Activated T-helper 2 cell treated with anti-CD3 and anti-CD28 coated beads, Interferon-gamma antibody, Interleukin-2, Interleukin-4, amounts not matched to agents 10 μg/mL and 5 μg/mL and 100 μg/mL, durations not matched to agents 14 hours and 24 hours and 36 hours (primary cell): ENCODE results near the gene TNFSF8. TPM values are rescaled to one million over a fixed set of nuclear protein-coding genes. Genes with fewer than 3 reads are reported as not detected.

Source experiments
- DNase-seq: peaks from one replicate; pipeline ENCODE4 v3.0.0; 2021; ENCODE audit warnings: low spot score
- H3K27ac Mint-ChIP-seq: one replicate; pipeline ENCODE4 v1.8.0; 2021; ENCODE audit warnings: mixed read lengths
- H3K27me3 Mint-ChIP-seq: one replicate; pipeline ENCODE4 v1.8.0; 2021; ENCODE audit warnings: low read depth, mixed read lengths
- H3K36me3 Mint-ChIP-seq: one replicate; pipeline ENCODE4 v1.8.0; 2021; ENCODE audit warnings: low read depth, mixed read lengths
- H3K4me1 Mint-ChIP-seq: one replicate; pipeline ENCODE4 v1.8.0; 2021; ENCODE audit warnings: low read depth, mixed read lengths
- H3K4me3 Mint-ChIP-seq: one replicate; pipeline ENCODE4 v1.8.0; 2021; ENCODE audit warnings: low read depth, mild to moderate bottlenecking, moderate library complexity, mixed read lengths
- H3K9me3 Mint-ChIP-seq: one replicate; pipeline ENCODE4 v1.8.0; 2021; ENCODE audit warnings: mixed read lengths
- intact Hi-C: fragments of 100-400 bp; cut with micrococcal nuclease; formaldehyde crosslinking; loops from one replicate; pipeline ENCODE4 v1.15.1; 2023
- total RNA-seq: library from RNA; stranded (reverse); gene quantifications from 2 replicates; pipeline ENCODE4 v1.2.3, GENCODE V29; 2022

The TNFSF8 gene
- total RNA-seq, 1 donor from 2014 or later, result 73.6 TPM

GRCh38 chr9:114878879-114879564 is 51.4 kb downstream of the TNFSF8 start:
- no peaks in the 10 kb centered on the region for H3K27me3 Mint-ChIP-seq
- H3K4me3 Mint-ChIP-seq, result no peak overlapping the region
- intact Hi-C loops, result no loop called here

GRCh38 chr9:114869845-114870244 is 60.5 kb downstream of the TNFSF8 start:
- Mint-ChIP-seq H3K27ac (no peak overlapping the region), H3K9me3 (peaks cover 36% of the 10 kb centered on the region), H3K4me1 (peaks cover 12% of the 10 kb centered on the region), H3K36me3 (peaks cover 27% of the 10 kb centered on the region), H3K27me3 (peaks cover 7% of the 10 kb centered on the region), H3K4me3 (no peak overlapping the region)
- no peak for DNase-seq
- intact Hi-C loops, result no loop called here

More at GRCh38 chr9:114878879-114879564, 51.4 kb downstream of the TNFSF8 start:
- Mint-ChIP-seq H3K9me3 (peaks cover 43% of the 10 kb centered on the region), H3K27ac (no peak overlapping the region), H3K36me3 (peaks cover 12% of the 10 kb centered on the region), H3K4me1 (no peaks in the 10 kb centered on the region)
- no peak for DNase-seq

GRCh38 chr9:114869378-114869777 is 61.0 kb downstream of the TNFSF8 start:
- Mint-ChIP-seq H3K4me3 (no peak overlapping the region), H3K27me3 (peaks cover 7% of the 10 kb centered on the region), H3K36me3 (peaks cover 26% of the 10 kb centered on the region), H3K27ac (no peak overlapping the region), H3K4me1 (peaks cover 12% of the 10 kb centered on the region), H3K9me3 (peaks cover 32% of the 10 kb centered on the region)
- no peak for DNase-seq
- intact Hi-C loops, result no loop called here

DNA sequence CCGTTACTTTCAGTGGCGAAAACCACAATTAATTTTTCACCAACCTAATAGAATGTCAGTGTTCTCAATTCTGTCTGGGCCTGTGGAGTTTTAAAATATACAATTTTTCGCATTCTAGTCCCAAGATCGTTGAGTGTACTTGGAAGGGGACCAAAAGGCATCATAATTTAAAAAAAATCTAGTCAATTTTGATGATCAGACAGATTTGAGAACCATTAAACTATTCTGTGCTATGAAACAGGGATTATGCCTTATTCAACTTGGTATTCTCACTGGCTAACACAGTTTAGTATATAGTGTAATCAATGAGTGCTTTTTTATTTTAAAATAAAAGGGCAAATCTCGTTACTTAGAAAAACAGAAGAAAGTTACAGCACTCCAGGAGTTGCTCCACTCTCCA is 63.1 kb downstream of the TNFSF8 start:
- Mint-ChIP-seq H3K9me3 (peaks cover 12% of the 10 kb centered on the region), H3K27ac (no peak overlapping the region), H3K36me3 (peaks cover 18% of the 10 kb centered on the region), H3K4me1 (peaks cover 10% of the 10 kb centered on the region), H3K4me3 (no peak overlapping the region), H3K27me3 (peaks cover 7% of the 10 kb centered on the region)
- DNase-seq, result no peak
- intact Hi-C loops, result no loop called here

DNA sequence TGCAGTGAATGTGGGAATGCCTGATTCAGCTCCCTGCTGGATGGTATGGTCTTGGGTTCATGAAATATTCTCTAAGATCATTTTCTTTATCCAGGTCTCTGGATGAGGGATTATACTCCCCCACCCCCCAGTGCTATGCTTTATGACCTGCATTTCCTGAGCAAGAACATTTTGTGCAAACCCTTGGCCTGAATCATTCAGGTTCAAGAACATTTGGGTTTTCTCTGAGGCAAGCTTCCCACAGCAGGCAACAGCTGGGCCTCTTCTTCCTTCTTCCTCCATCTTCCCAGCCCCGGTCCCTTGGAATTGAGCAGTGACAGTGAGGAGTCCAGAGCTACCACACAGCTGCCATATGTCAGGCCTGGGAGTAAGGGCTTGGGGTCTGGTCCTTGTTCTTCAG is 65.9 kb downstream of the TNFSF8 start:
- peaks cover 15% of the 10 kb centered on the region for H3K27me3 Mint-ChIP-seq
- H3K4me3 Mint-ChIP-seq, result no peak overlapping the region
- H3K4me1 Mint-ChIP-seq, result peaks cover 16% of the 10 kb centered on the region
- no peak overlapping the region for H3K27ac Mint-ChIP-seq
- no peak for DNase-seq
- H3K9me3 Mint-ChIP-seq, result no peaks in the 10 kb centered on the region
- intact Hi-C loops, result no loop called here
- H3K36me3 Mint-ChIP-seq, result peaks cover 7% of the 10 kb centered on the region

DNA sequence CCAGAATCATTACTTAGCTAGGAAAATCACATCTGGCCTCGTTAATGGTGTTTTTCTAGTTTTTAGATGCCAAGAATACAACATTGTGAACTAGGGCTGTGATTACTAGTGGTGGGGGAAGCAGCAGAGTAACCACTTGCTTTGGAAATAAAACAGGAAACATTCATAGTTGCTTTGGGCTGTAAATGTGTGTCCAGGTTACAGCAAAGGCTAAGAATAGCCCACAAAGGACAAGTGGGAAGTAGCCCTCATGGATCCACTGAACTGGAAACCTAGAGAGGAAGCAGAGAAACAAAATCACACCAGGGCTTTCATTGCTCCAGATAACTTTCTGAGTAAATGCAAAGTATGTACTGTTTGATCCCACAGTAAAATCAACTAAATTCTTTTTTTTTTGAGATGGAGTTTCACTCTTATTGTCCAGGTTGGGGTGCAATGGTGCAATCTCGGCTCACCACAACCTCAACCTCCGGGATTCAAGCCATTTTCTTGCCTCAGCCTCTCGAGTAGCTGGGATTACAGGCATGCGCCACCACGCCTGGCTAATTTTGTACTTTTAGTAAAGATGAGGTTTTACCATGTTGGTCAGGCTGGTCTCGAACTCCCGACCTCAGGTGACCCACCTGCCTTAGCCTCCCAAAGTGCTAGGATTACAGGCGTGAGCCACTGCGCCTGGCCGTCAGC is 68.3 kb downstream of the TNFSF8 start:
- H3K9me3 Mint-ChIP-seq, result no peaks in the 10 kb centered on the region
- no peak overlapping the region for H3K4me3 Mint-ChIP-seq
- peaks cover 27% of the 10 kb centered on the region for H3K27me3 Mint-ChIP-seq
- H3K27ac Mint-ChIP-seq, result no peak overlapping the region
- no peaks in the 10 kb centered on the region for H3K36me3 Mint-ChIP-seq
- peaks cover 16% of the 10 kb centered on the region for H3K4me1 Mint-ChIP-seq
- DNase-seq, result no peak
- intact Hi-C loops, result loop anchor here (2.0 kb wide), 2 partner anchors 33 kb away; no protein-coding TSS in a partner anchor

DNA sequence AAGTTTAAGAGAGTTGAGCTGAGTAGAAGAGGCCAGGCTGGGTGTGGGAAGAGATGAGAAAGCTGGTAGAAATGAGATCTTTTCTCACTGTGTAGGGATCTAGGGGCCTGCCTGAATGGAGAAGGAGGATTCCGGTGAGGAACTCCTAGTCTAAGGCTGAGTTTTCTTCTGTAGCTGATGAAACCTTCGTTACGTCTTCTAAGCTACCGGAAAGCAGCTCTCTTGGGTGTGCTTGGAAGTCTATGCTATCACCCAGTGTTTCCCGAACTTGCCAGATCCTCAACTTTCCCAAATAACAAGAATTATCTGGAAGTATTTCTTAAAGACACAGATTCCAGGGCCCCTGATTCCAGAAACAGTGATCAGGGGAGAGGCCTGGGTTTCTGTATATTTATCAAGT is 69.1 kb downstream of the TNFSF8 start:
- Mint-ChIP-seq H3K9me3 (no peaks in the 10 kb centered on the region), H3K27ac (no peak overlapping the region), H3K4me3 (no peak overlapping the region), H3K27me3 (peaks cover 31% of the 10 kb centered on the region), H3K36me3 (no peaks in the 10 kb centered on the region), H3K4me1 (peaks cover 16% of the 10 kb centered on the region)
- intact Hi-C loops, result loop anchor here (2.0 kb wide), 2 partner anchors 32 to 34 kb away; no protein-coding TSS in a partner anchor
- DNase-seq, result no peak

DNA sequence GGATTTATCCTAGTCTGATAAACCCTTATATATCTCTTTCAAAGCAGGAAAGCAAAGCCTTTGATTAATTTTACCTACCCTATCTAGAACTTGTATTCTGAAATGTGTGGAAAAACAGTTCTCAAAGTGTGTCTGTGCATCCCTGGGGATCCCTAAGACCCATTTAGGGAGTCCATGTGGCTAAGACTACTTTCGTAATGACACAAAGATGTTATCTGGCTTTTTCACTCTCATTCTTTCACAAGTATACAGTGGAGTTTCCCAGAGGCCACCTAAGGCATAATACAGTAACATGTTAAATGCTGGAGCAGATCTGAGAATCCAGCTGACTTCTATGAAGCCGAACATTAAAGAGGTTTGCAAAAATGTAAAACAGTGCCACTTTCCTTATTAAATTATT is 70.2 kb downstream of the TNFSF8 start:
- H3K27me3 Mint-ChIP-seq, result peaks cover 35% of the 10 kb centered on the region
- no peak overlapping the region for H3K4me3 Mint-ChIP-seq
- no peaks in the 10 kb centered on the region for H3K36me3 Mint-ChIP-seq
- H3K27ac Mint-ChIP-seq, result no peak overlapping the region
- intact Hi-C loops, result loop anchor here (1.0 to 2.0 kb wide), 3 partner anchors 10 to 35 kb away; no protein-coding TSS in a partner anchor
- no peaks in the 10 kb centered on the region for H3K9me3 Mint-ChIP-seq
- peaks cover 16% of the 10 kb centered on the region for H3K4me1 Mint-ChIP-seq
- no peak for DNase-seq

DNA sequence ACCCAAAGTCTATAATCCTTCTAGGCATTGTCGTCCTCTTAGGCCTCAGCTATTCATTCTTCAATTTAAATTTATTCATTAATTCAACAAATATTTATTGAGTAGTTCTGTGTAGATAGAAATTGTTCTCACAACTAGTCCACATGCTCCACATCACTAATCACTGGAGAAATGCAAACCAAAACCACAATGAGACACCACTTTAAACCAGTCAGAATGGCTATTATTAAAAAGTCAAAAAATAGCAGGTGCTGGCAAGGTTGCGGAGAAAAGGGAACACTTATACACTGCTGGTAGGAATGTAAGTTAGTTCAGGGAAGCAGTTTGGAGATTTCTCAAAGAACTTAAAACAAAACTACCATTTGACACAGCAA is 73.5 kb downstream of the TNFSF8 start:
- intact Hi-C loops, result no loop called here
- Mint-ChIP-seq H3K9me3 (no peaks in the 10 kb centered on the region), H3K4me3 (no peak overlapping the region), H3K4me1 (peaks cover 13% of the 10 kb centered on the region), H3K36me3 (no peaks in the 10 kb centered on the region), H3K27me3 (peaks cover 38% of the 10 kb centered on the region), H3K27ac (no peak overlapping the region)
- no peak for DNase-seq

DNA sequence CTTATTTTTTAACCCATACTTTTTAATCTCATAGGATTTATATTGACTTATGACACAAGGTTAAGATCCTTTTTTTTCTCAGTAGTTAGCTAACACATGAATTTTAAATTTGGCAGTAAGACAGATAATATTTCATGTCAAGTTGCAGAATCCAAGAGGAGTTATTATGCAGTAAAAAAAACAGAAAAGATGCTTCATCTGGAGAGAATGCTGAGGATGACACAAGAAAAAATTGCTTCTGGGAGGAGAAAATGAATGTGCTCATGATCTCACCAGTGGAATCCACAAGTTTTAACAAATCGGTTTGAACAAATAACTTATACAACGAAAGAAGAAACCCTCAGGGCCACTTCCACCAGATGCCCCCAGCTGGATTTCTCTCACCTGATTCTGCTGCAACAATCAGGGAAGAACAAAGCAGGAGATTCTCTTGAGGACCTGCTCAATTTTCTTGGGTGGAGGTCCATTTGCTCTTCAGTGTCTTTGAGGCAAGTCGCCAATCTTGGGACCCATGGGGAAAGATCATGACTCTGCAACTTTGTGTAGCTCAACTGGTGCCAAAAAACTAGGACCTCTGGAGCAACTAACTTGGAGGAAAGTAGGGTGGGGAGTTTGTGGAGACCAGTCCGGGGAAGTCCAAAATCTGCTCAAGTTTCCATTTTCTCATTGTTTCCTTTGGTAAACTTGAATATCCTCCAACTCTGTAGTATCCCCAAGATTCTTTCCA is 74.0 kb downstream of the TNFSF8 start:
- DNase-seq, result no peak
- Mint-ChIP-seq H3K27me3 (peaks cover 36% of the 10 kb centered on the region), H3K4me3 (no peak overlapping the region), H3K9me3 (no peaks in the 10 kb centered on the region), H3K36me3 (no peaks in the 10 kb centered on the region), H3K27ac (no peak overlapping the region), H3K4me1 (peaks cover 16% of the 10 kb centered on the region)
- intact Hi-C loops, result no loop called here

DNA sequence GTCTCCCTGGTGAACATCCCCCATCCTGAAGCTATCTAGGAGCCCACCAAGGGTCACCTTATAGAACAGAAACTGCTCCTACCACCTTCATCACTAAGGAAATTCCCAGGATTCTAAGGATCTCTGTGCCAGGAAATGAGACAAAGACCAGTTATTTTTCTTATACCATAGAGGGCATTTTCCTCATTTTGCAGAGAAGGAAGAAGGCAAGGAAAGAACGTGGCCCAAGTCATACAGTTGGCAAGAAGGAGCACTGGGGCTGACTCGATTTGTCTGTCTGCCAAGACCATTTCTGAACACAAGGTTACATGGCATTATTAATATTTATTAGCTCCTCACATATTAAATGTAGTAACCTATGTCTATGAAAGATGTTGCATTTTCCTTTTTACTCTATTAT is 74.9 kb downstream of the TNFSF8 start:
- no peak for DNase-seq
- no peak overlapping the region for H3K4me3 Mint-ChIP-seq
- H3K27me3 Mint-ChIP-seq, result peaks cover 30% of the 10 kb centered on the region
- intact Hi-C loops, result no loop called here
- no peaks in the 10 kb centered on the region for H3K9me3 Mint-ChIP-seq
- H3K4me1 Mint-ChIP-seq, result peaks cover 18% of the 10 kb centered on the region
- H3K36me3 Mint-ChIP-seq, result no peaks in the 10 kb centered on the region
- no peak overlapping the region for H3K27ac Mint-ChIP-seq

- Mint-ChIP-seq H3K4me3 (no peak overlapping the region), H3K4me1 (peaks cover 12% of the 10 kb centered on the region), H3K27me3 (peaks cover 30% of the 10 kb centered on the region), H3K27ac (no peak overlapping the region), H3K9me3 (no peaks in the 10 kb centered on the region), H3K36me3 (no peaks in the 10 kb centered on the region)
- DNase-seq, result no peak
- intact Hi-C loops, result no loop called here
These were observed 75.5 kb downstream of the TNFSF8 start for GRCh38 chr9:114854736-114855355.
